Measurements from ENCODE around the gene KANK3.

KANK3 gene

DNA sequence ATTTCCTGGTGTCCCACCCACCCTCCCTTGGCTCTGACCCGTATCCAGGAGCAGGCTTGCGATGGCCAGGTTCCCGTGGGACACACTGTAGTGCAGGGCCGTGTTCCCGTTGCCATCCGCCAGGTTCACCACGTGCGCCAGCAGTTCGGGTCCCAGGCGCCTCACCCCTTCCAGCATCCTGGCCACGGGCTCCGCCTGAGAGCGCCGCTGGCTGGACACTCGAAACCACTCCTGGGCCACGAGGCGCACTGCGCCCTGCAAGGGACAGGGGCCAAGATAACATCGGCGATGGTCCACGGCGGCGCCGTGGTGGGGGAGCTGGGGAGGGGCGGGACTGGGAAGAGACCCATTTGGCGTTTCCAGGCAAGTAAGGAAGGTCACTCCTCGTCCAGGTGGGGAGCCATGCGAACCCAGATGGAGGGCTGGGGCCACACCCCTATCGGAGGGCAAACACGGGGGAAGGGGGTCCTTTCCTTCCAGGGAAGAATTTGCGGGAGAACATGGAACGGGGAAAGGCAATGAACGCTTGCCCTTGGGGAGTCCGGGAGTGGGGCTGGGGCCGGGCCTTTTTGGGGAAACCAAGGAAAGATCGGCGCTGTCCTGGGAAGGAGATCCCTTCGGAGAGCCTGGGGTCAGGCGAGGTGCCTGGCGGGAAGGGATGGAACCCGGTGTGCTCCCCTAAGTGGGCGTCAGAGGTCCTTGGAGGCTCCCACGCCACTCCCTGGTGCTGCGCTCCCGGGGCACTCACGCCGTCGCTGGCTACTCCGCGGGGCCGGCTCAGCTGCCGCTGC is 9.9 kb downstream of the KANK3 start:
- no peak overlapping the region for H2BK120ac ChIP-seq (ENCODE audit: low read depth, low read length)
- H3K18ac ChIP-seq (ENCODE audit: low read depth in 1 of 2, low read length in 2 of 2), result no peak overlapping the region
- no peak overlapping the region for H3K9ac ChIP-seq (ENCODE audit: low read length)
- H3K23ac ChIP-seq (ENCODE audit: low read length in 2 of 2), result no peak overlapping the region
- H3K27me3 ChIP-seq (ENCODE audit: control insufficient read depth in 1 of 2, insufficient read depth in 1 of 2, low read length in 2 of 2), result peaks cover 30 to 46% of the 10 kb centered on the region in 2 experiments
- H4K91ac ChIP-seq (ENCODE audit: low read length), result no peak overlapping the region
- peaks cover 26% of the 10 kb centered on the region for H3K4me1 ChIP-seq (ENCODE audit: control insufficient read depth, insufficient read depth, low read depth, low read length)
- 24% methylated on average over 52 of the region's 52 CpGs for WGBS
- no peak overlapping the region for H2BK5ac ChIP-seq (ENCODE audit: low read depth, low read length, poor library complexity, severe bottlenecking)
- no peak for DNase-seq
- H3K14ac ChIP-seq (ENCODE audit: low read length in 2 of 2), result no peak overlapping the region
- H2AK5ac ChIP-seq (ENCODE audit: low read length, severe bottlenecking), result no peak overlapping the region
- no peak overlapping the region for H4K8ac ChIP-seq (ENCODE audit: low read length)
- H3K4me2 ChIP-seq (ENCODE audit: low read length, poor library complexity, severe bottlenecking), result no peak overlapping the region
- no peak overlapping the region for H3K27ac ChIP-seq (ENCODE audit: low read length, poor library complexity, severe bottlenecking)
- H2BK12ac ChIP-seq (ENCODE audit: low read length in 2 of 2), result no peak overlapping the region
- H3K9me3 ChIP-seq (ENCODE audit: control insufficient read depth, low read length), result no peaks in the 10 kb centered on the region
- no peak overlapping the region for H3K4ac ChIP-seq (ENCODE audit: low read depth in 1 of 2, low read length in 2 of 2)
- no peak overlapping the region for H2BK15ac ChIP-seq (ENCODE audit: low read depth, poor library complexity, severe bottlenecking)
- H3K4me3 ChIP-seq (ENCODE audit: insufficient read depth in 1 of 2, low read depth in 1 of 2, low read length in 2 of 2), result no peak overlapping the region
- no peaks in the 10 kb centered on the region for H3K36me3 ChIP-seq (ENCODE audit: control insufficient read depth in 1 of 2, insufficient read depth in 2 of 2, low read depth in 1 of 2, low read length in 2 of 2)
- H2AFZ ChIP-seq (ENCODE audit: low read depth, low read length), result no peak overlapping the region
- H3K79me1 ChIP-seq (replicated peaks; ENCODE audit: low read length, poor library complexity, severe bottlenecking), result no peaks in the 10 kb centered on the region

DNA sequence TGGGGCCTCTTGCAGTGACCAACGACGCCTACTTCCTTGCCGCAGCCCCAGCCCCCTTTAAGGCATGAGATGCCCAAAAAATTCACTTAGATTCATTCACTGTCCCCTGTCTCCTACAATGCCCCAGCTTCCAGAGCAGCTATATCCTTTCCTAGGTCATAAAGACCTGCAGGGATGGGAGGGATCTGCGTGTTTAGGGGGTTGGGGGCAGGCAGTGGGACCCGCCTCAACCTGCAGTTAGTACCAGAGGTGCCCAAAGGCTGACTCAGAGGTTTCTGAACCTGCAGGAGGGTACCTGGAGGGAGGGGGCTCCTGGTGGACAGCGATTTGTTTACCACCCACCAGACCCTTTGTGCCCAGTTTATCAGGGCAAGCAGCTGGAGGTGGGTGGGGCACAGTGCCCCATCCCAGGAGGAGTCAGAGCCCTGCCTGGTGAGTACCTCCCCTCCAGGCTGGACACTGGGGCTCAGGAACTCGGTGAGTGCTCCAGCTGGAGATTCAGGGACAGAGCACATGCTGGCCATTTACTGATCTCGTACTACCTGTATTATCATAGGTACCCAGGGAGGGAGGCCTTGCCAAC is 11.7 kb downstream of the KANK3 start:
- no peak overlapping the region for H2BK120ac ChIP-seq (ENCODE audit: low read depth, low read length)
- H3K27me3 ChIP-seq (ENCODE audit: control insufficient read depth in 1 of 2, insufficient read depth in 1 of 2, low read length in 2 of 2), result peaks cover 30 to 40% of the 10 kb centered on the region in 2 experiments
- H3K9ac ChIP-seq (ENCODE audit: low read length), result no peak overlapping the region
- peaks cover 26% of the 10 kb centered on the region for H3K4me1 ChIP-seq (ENCODE audit: control insufficient read depth, insufficient read depth, low read depth, low read length)
- H2AFZ ChIP-seq (ENCODE audit: low read depth, low read length), result no peak overlapping the region
- H3K79me1 ChIP-seq (replicated peaks; ENCODE audit: low read length, poor library complexity, severe bottlenecking), result no peaks in the 10 kb centered on the region
- H4K8ac ChIP-seq (ENCODE audit: low read length), result no peak overlapping the region
- no peak overlapping the region for H4K91ac ChIP-seq (ENCODE audit: low read length)
- 82% methylated on average over 8 of the region's 8 CpGs for WGBS
- no peak overlapping the region for H2AK5ac ChIP-seq (ENCODE audit: low read length, severe bottlenecking)
- peaks cover 6% of the 10 kb centered on the region for H3K9me3 ChIP-seq (ENCODE audit: control insufficient read depth, low read length)
- H3K14ac ChIP-seq (ENCODE audit: low read length in 2 of 2), result no peak overlapping the region
- no peak overlapping the region for H3K4ac ChIP-seq (ENCODE audit: low read depth in 1 of 2, low read length in 2 of 2)
- H2BK5ac ChIP-seq (ENCODE audit: low read depth, low read length, poor library complexity, severe bottlenecking), result no peak overlapping the region
- no peak overlapping the region for H2BK15ac ChIP-seq (ENCODE audit: low read depth, poor library complexity, severe bottlenecking)
- DNase-seq, result no peak
- H3K4me2 ChIP-seq (ENCODE audit: low read length, poor library complexity, severe bottlenecking), result no peak overlapping the region
- no peak overlapping the region for H3K4me3 ChIP-seq (ENCODE audit: insufficient read depth in 1 of 2, low read depth in 1 of 2, low read length in 2 of 2)
- H2BK12ac ChIP-seq (ENCODE audit: low read length in 2 of 2), result no peak overlapping the region
- no peak overlapping the region for H3K27ac ChIP-seq (ENCODE audit: low read length, poor library complexity, severe bottlenecking)
- no peak overlapping the region for H3K18ac ChIP-seq (ENCODE audit: low read depth in 1 of 2, low read length in 2 of 2)
- H3K23ac ChIP-seq (ENCODE audit: low read length in 2 of 2), result no peak overlapping the region
- no peaks in the 10 kb centered on the region for H3K36me3 ChIP-seq (ENCODE audit: control insufficient read depth in 1 of 2, insufficient read depth in 2 of 2, low read depth in 1 of 2, low read length in 2 of 2)

DNA sequence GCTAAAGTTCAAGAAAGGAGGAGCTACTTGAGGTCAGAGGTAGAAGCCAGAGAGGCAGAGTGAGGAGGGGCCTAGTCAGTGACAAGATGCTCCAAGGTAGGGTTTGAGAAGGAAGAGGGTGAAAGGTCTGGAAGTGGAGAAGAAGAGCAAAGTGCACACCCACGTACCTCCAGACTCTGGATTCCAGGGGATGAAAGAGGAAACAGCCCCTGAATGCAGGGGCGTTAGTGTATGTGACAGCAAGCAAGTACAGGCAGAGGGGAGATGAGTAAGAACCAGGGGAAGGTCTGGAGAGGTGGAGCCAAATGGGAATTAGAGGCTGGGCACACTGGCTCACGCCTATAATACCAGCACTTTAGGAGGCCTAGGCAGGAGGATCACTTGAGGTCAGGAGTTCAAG is 13.1 kb downstream of the KANK3 start:
- no peak overlapping the region for H3K14ac ChIP-seq (ENCODE audit: low read length in 2 of 2)
- H2BK120ac ChIP-seq (ENCODE audit: low read depth, low read length), result no peak overlapping the region
- H3K27me3 ChIP-seq (ENCODE audit: control insufficient read depth in 1 of 2, insufficient read depth in 1 of 2, low read length in 2 of 2), result peaks cover 24 to 32% of the 10 kb centered on the region in 2 experiments
- WGBS, result 72% methylated on average over 3 of the region's 3 CpGs
- no peak overlapping the region for H3K4me2 ChIP-seq (ENCODE audit: low read length, poor library complexity, severe bottlenecking)
- no peak overlapping the region for H3K9ac ChIP-seq (ENCODE audit: low read length)
- H3K23ac ChIP-seq (ENCODE audit: low read length in 2 of 2), result no peak overlapping the region
- H3K4me1 ChIP-seq (ENCODE audit: control insufficient read depth, insufficient read depth, low read depth, low read length), result peaks cover 19% of the 10 kb centered on the region
- no peak overlapping the region for H4K8ac ChIP-seq (ENCODE audit: low read length)
- no peak overlapping the region for H2BK5ac ChIP-seq (ENCODE audit: low read depth, low read length, poor library complexity, severe bottlenecking)
- H3K79me1 ChIP-seq (replicated peaks; ENCODE audit: low read length, poor library complexity, severe bottlenecking), result no peaks in the 10 kb centered on the region
- no peak overlapping the region for H2AK5ac ChIP-seq (ENCODE audit: low read length, severe bottlenecking)
- H3K9me3 ChIP-seq (ENCODE audit: control insufficient read depth, low read length), result peaks cover 6% of the 10 kb centered on the region
- no peak for DNase-seq
- peaks cover 0 to under 1% of the 10 kb centered on the region in 2 experiments for H3K36me3 ChIP-seq (ENCODE audit: control insufficient read depth in 1 of 2, insufficient read depth in 2 of 2, low read depth in 1 of 2, low read length in 2 of 2)
- H4K91ac ChIP-seq (ENCODE audit: low read length), result no peak overlapping the region
- no peak overlapping the region for H2BK15ac ChIP-seq (ENCODE audit: low read depth, poor library complexity, severe bottlenecking)
- H3K27ac ChIP-seq (ENCODE audit: low read length, poor library complexity, severe bottlenecking), result no peak overlapping the region
- no peak overlapping the region for H3K18ac ChIP-seq (ENCODE audit: low read depth in 1 of 2, low read length in 2 of 2)
- no peak overlapping the region for H3K4me3 ChIP-seq (ENCODE audit: insufficient read depth in 1 of 2, low read depth in 1 of 2, low read length in 2 of 2)
- H3K4ac ChIP-seq (ENCODE audit: low read depth in 1 of 2, low read length in 2 of 2), result no peak overlapping the region
- no peak overlapping the region for H2AFZ ChIP-seq (ENCODE audit: low read depth, low read length)
- no peak overlapping the region for H2BK12ac ChIP-seq (ENCODE audit: low read length in 2 of 2)

DNA sequence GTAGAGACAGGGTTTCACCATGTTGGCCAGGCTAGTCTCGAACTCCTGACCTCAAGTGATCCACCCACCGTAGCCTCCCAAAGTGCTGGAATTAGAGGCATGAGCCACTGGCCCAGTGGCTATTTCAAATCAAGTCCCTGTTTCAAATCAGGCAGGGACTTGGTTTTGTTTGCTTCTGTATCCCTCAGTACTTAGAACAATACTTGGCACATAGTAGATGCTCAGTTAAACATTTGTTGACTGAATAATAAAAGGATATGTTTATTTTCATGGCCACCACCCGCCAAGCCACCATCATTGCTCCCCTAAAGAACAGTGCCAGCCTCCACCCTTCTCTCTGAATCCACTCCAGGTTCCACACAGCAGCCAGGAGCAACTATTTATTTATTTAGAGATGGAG is 17.6 kb downstream of the KANK3 start:
- Histone ChIP-seq H3K27ac (ENCODE audit: low read length, poor library complexity, severe bottlenecking) (no peak overlapping the region), H3K4me1 (ENCODE audit: control insufficient read depth, insufficient read depth, low read depth, low read length) (peaks cover 16% of the 10 kb centered on the region), H2BK120ac (ENCODE audit: low read depth, low read length) (no peak overlapping the region), H3K4ac (ENCODE audit: low read depth in 1 of 2, low read length in 2 of 2) (no peak overlapping the region), H2BK12ac (ENCODE audit: low read length in 2 of 2) (no peak overlapping the region), H2AFZ (ENCODE audit: low read depth, low read length) (no peak overlapping the region), H2BK5ac (ENCODE audit: low read depth, low read length, poor library complexity, severe bottlenecking) (no peak overlapping the region), H4K91ac (ENCODE audit: low read length) (no peak overlapping the region), H3K36me3 (ENCODE audit: control insufficient read depth in 1 of 2, insufficient read depth in 2 of 2, low read depth in 1 of 2, low read length in 2 of 2) (peaks cover 21 to 22% of the 10 kb centered on the region in 2 experiments), H3K14ac (ENCODE audit: low read length in 2 of 2) (no peak overlapping the region), H3K18ac (ENCODE audit: low read depth in 1 of 2, low read length in 2 of 2) (no peak overlapping the region), H2AK5ac (ENCODE audit: low read length, severe bottlenecking) (no peak overlapping the region), H3K4me2 (ENCODE audit: low read length, poor library complexity, severe bottlenecking) (no peak overlapping the region), H3K4me3 (ENCODE audit: insufficient read depth in 1 of 2, low read depth in 1 of 2, low read length in 2 of 2) (no peak overlapping the region), H3K27me3 (ENCODE audit: control insufficient read depth in 1 of 2, insufficient read depth in 1 of 2, low read length in 2 of 2) (peaks cover 0 to 9% of the 10 kb centered on the region in 2 experiments), H3K79me1 (replicated peaks; ENCODE audit: low read length, poor library complexity, severe bottlenecking) (peaks cover 2% of the 10 kb centered on the region), H4K8ac (ENCODE audit: low read length) (no peak overlapping the region), H3K9ac (ENCODE audit: low read length) (no peak overlapping the region), H2BK15ac (ENCODE audit: low read depth, poor library complexity, severe bottlenecking) (no peak overlapping the region), H3K23ac (ENCODE audit: low read length in 2 of 2) (no peak overlapping the region), H3K9me3 (ENCODE audit: control insufficient read depth, low read length) (peaks cover 6% of the 10 kb centered on the region)
- no peak for DNase-seq
- 100% methylated on average over 3 of the region's 3 CpGs for WGBS

Data from mesenchymal stem cell (in vitro differentiated cells and primary cell).